GM12878 (cell line): ENCODE results near the gene NTM. TPM values are rescaled to one million over a fixed set of nuclear protein-coding genes. Genes with fewer than 3 reads are reported as not detected.
A peak's percentile ranks its signal among the peaks of the same experiment; 100 is the strongest.

Experiments used
- ATAC-seq: fragments of 200-7000 bp; cut with Tn5 transposase; 3 replicates; pipeline ENCODE4 v1.9.1; 2020; ENCODE audit warnings: mild to moderate bottlenecking, moderate library complexity
- BruUV-seq: library from RNA; stranded (reverse); fragments of 400-500 nt; replicated peaks from 2 replicates; lab custom pipeline; 2021; lab: Mats Ljungman, UMichigan
- CTCF ChIA-PET: fragments of 300-600 bp; sonication (Branson Sonifier 250); formaldehyde crosslinking; extraction: SDS; loops from one replicate; lab custom pipeline; 2021; ENCODE audit warnings: inconsistent platforms; lab: Yijun Ruan, JAX
- POLR2A ChIA-PET: fragments of 350-600 bp; formaldehyde crosslinking; extraction: SDS; loops from one replicate; lab custom pipeline; 2021; ENCODE audit warnings: inconsistent platforms; lab: Charles Lee
- RAD21 ChIA-PET: fragments of 300-600 bp; sonication (Branson Sonifier 250); formaldehyde crosslinking; loops from one replicate; lab custom pipeline; 2023; ENCODE audit warnings: antibody characterized with exemption; ENCODE audit not compliant: unreplicated experiment; lab: Charles Lee
- SMC1A ChIA-PET: fragments of 300-600 bp; sonication (Branson Sonifier 250); formaldehyde crosslinking; loops from one replicate; lab custom pipeline; 2023; ENCODE audit not compliant: unreplicated experiment, uncharacterized antibody; lab: Charles Lee
- DNase-seq: peaks from one replicate; pipeline ENCODE4 v3.0.0-alpha.2; 2011; ENCODE audit warnings: low read depth, low spot score
- FAIRE-seq: peaks from 3 replicates; lab custom pipeline; 2011; peaks lifted over from hg19 to GRCh38; lab: Jason Lieb, UNC
- H2AFZ ChIP-seq: 2 replicates; pipeline ENCODE4 v1.6.0; 2011; ENCODE audit warnings: low read depth, low read length, control low read depth; ENCODE audit not compliant: control insufficient read depth
- H3K27ac ChIP-seq: 2 replicates; pipeline ENCODE4 v1.5.1; 2011; ENCODE audit warnings: control low read depth; ENCODE audit not compliant: control insufficient read depth, insufficient read depth
- H3K27me3 ChIP-seq, 2 experiments: replicated peaks in 1 of 2; 2 replicates each; pipeline versions ENCODE4 v1.6.0 to v1.6.1; 2011; ENCODE audit warnings: low read length in 1 of 2; ENCODE audit not compliant: control insufficient read depth in 2 of 2, insufficient read depth in 2 of 2
- H3K36me3 ChIP-seq, 2 experiments: 2 replicates each; pipeline ENCODE4 v1.5.1; 2011; ENCODE audit warnings: low read length in 1 of 2; ENCODE audit not compliant: control insufficient read depth in 2 of 2, insufficient read depth in 2 of 2
- H3K4me1 ChIP-seq: 2 replicates; pipeline ENCODE4 v1.6.1; 2011; ENCODE audit warnings: mild to moderate bottlenecking, low read length, moderate library complexity, mixed read lengths; ENCODE audit not compliant: control insufficient read depth, insufficient read depth
- H3K4me2 ChIP-seq: 2 replicates; pipeline ENCODE4 v1.6.0; 2011; ENCODE audit warnings: control low read depth; ENCODE audit not compliant: control insufficient read depth, insufficient read depth
- H3K4me3 ChIP-seq: fragments of 200-600 bp; sonication (generic); 2 replicates; pipeline ENCODE4 v1.5.1; 2016
- H3K79me2 ChIP-seq: 2 replicates; pipeline ENCODE4 v1.6.0; 2011; ENCODE audit warnings: low read length; ENCODE audit not compliant: control insufficient read depth, insufficient read depth
- H3K9ac ChIP-seq: 2 replicates; pipeline ENCODE4 v1.8.0; 2011; ENCODE audit warnings: low read length, control low read depth, mixed read lengths; ENCODE audit not compliant: control insufficient read depth, insufficient read depth
- H3K9me3 ChIP-seq: replicated peaks from 3 replicates; pipeline ENCODE4 v1.5.1; 2011; ENCODE audit warnings: mild to moderate bottlenecking, low read length; ENCODE audit not compliant: control insufficient read depth, insufficient read depth
- H4K20me1 ChIP-seq: 2 replicates; pipeline ENCODE4 v1.6.0; 2011; ENCODE audit not compliant: control insufficient read depth, insufficient read depth
- ASH2L ChIP-seq: fragments of 300-600, 200-600 bp; sonication (generic); IDR thresholded peaks from 2 replicates; pipeline ENCODE4 v1.6.1; 2017; ENCODE audit warnings: low read depth, mild to moderate bottlenecking, borderline replicate concordance
- CBFB ChIP-seq: IDR thresholded peaks from 2 replicates; pipeline ENCODE4 v1.6.1; 2016; ENCODE audit warnings: antibody characterized with exemption, low read depth
- E4F1 ChIP-seq: fragments of 450-650 bp; IDR thresholded peaks from 2 replicates; pipeline ENCODE4 v1.6.1; 2018; ENCODE audit warnings: borderline replicate concordance, mild to moderate bottlenecking; ENCODE audit not compliant: partially characterized antibody
- EED ChIP-seq: sonication (generic); IDR thresholded peaks from 2 replicates; pipeline ENCODE4 v1.6.1; 2016; ENCODE audit warnings: antibody characterized with exemption, low read depth
- EP300 ChIP-seq, 2 experiments: fragments of 150-350 bp in 1 of 2; IDR thresholded peaks; 2 replicates each; pipeline ENCODE4 v1.6.1; 2011 to 2012; ENCODE audit warnings: low read depth in 2 of 2, low read length in 2 of 2, borderline replicate concordance in 1 of 2, improper control_type of control experiment in 1 of 2, inconsistent platforms in 1 of 2; ENCODE audit not compliant: control insufficient read depth in 1 of 2
- HDAC2 ChIP-seq: fragments of 200-600 bp; sonication (generic); IDR thresholded peaks from 2 replicates; pipeline ENCODE4 v1.6.1; 2017
- IKZF1 ChIP-seq: fragments of 450-650 bp; conservative IDR thresholded peaks from 2 replicates; pipeline ENCODE4 v1.6.1; 2017; ENCODE audit warnings: antibody characterized with exemption, mild to moderate bottlenecking
- IKZF2 ChIP-seq, 2 experiments: fragments of 450-650 bp; IDR thresholded peaks; 2 replicates each; pipeline ENCODE4 v1.6.1; 2017; ENCODE audit warnings: mild to moderate bottlenecking in 2 of 2, moderate library complexity in 2 of 2
- MTA2 ChIP-seq: fragments of 450-650 bp; IDR thresholded peaks from 2 replicates; pipeline ENCODE4 v1.6.1; 2016; ENCODE audit warnings: low read depth, mild to moderate bottlenecking, moderate library complexity
- PBX3 ChIP-seq: IDR thresholded peaks from 2 replicates; pipeline ENCODE4 v1.6.1; 2011; ENCODE audit warnings: mild to moderate bottlenecking, low read depth, low read length, moderate library complexity; ENCODE audit not compliant: insufficient replicate concordance
- PML ChIP-seq: IDR thresholded peaks from 2 replicates; pipeline ENCODE4 v1.6.1; 2012; ENCODE audit warnings: low read length, inconsistent platforms
- RAD21 ChIP-seq: IDR thresholded peaks from 2 replicates; pipeline ENCODE4 v1.6.1; 2011; ENCODE audit warnings: mild to moderate bottlenecking, low read depth, low read length, moderate library complexity; ENCODE audit not compliant: insufficient read depth
- RUNX3 ChIP-seq: IDR thresholded peaks from 2 replicates; pipeline ENCODE4 v1.6.1; 2012; ENCODE audit warnings: low read length, inconsistent platforms
- SPI1 ChIP-seq: IDR thresholded peaks from 2 replicates; pipeline ENCODE4 v1.6.1; 2011; ENCODE audit warnings: low read depth, mild to moderate bottlenecking, low read length, moderate library complexity, borderline replicate concordance; ENCODE audit not compliant: insufficient read depth
- SREBF1 ChIP-seq: IDR thresholded peaks from 2 replicates; pipeline ENCODE4 v1.6.1; 2012; ENCODE audit warnings: mild to moderate bottlenecking, low read length
- ZNF24 ChIP-seq: fragments of 450-650 bp; IDR thresholded peaks from 2 replicates; pipeline ENCODE4 v1.6.1; 2017; ENCODE audit warnings: antibody characterized with exemption, mild to moderate bottlenecking
- ZSCAN29 ChIP-seq: fragments of 450-650 bp; IDR thresholded peaks from 2 replicates; pipeline ENCODE4 v1.6.1; 2017; ENCODE audit warnings: mild to moderate bottlenecking, moderate library complexity
- WGBS: methylation state at CpG from one replicate; pipeline ENCODE4 v1.1.6; 2016; ENCODE audit warnings: low lambda C conversion rate; ENCODE audit not compliant: insufficient replicate concordance, insufficient coverage; ENCODE audit errors: missing lambda C conversion rate; 5-methylcytosine and 5-hydroxymethylcytosine counted together
- in situ Hi-C: fragments of 300-500 bp; cut with MboI; formaldehyde crosslinking; loops from 9 replicates; pipeline ENCODE4 v1.14.3; 2018; ENCODE audit warnings: mixed read lengths
- intact Hi-C: fragments of 100-400 bp; cut with micrococcal nuclease; formaldehyde crosslinking; loops from one replicate; pipeline ENCODE4 v1.14.2; 2022; ENCODE audit not compliant: unreplicated experiment
- polyA plus RNA-seq, 11 experiments: library from polyadenylated mRNA; depleted of rRNA in 4 of 11; unstranded in 6 of 11; stranded (reverse) in 5 of 11; fragments of >200 nt; fragmentation: Nextera tagmentation in 4 of 11; fragmentation: Illumina TruSeq in 1 of 11; extraction: Ambion mirVana in 4 of 11; extraction: Trizol in 1 of 11; gene quantifications; 1 replicate in 1 of 11; 2 replicates in 10 of 11; pipeline versions ENCODE4 v1.2.1 to v1.2.3, GENCODE V29; 2011 to 2016; ENCODE audit warnings: inconsistent platforms in 2 of 11, missing spikeins in 2 of 11, low read depth in 1 of 11
- total RNA-seq, 4 experiments: library from RNA; depleted of rRNA in 3 of 4; stranded (reverse); fragments of >200 nt in 3 of 4; fragmentation: Illumina TruSeq in 1 of 4; extraction: Trizol in 1 of 4; gene quantifications; 2 replicates each; pipeline versions ENCODE4 v1.2.1 to v1.2.3, GENCODE V29; 2013 to 2021

NTM gene
- total and polyA plus RNA-seq, 10 of the 15 experiments (the other 5 are each of a cell fraction or from before 2014, with no cell fraction given), result not detected

GRCh38 chr11:132335311-132335710, 964.9 kb downstream of the NTM start (continued):
- no peak for TF ChIP-seq E4F1
- no peak for TF ChIP-seq CBFB
- no peak for TF ChIP-seq EP300 (IDR thresholded peaks at IDR 0.05; ENCODE audit: borderline replicate concordance in 1 of 2, control insufficient read depth in 1 of 2, low read depth in 2 of 2, low read length in 2 of 2)
- no peak for TF ChIP-seq PBX3
- TF ChIP-seq, all 136 proteins: peak for 0

- no peak for FAIRE-seq
- WGBS, result 60% methylated on average over 12 of the region's 12 CpGs
- H2AFZ ChIP-seq, result no peak overlapping the region
- peak; percentile 17 to 44; a peak in 3 of 4 replicates for TF ChIP-seq IKZF2 (IDR thresholded peaks at IDR 0.05)
- TF ChIP-seq EED, result peak; percentile 83
- no peak for TF ChIP-seq PML
- TF ChIP-seq ZNF24, result no peak
- no peak for TF ChIP-seq RAD21
- TF ChIP-seq IKZF1, result 0 out of 2 replicates have a peak, but pooled peaks have one; percentile 22
- TF ChIP-seq RUNX3, result peak; percentile 73
- no peak for TF ChIP-seq ASH2L
- no peak for TF ChIP-seq SREBF1
- no peak for TF ChIP-seq ZSCAN29
- no peak for TF ChIP-seq HDAC2
- TF ChIP-seq SPI1, result peak; percentile 78; the same call in 1 of the 2 replicates
- TF ChIP-seq MTA2, result no peak
Measured at GRCh38 chr11:132336781-132337535, 966.5 kb downstream of the NTM start.

More at GRCh38 chr11:132336781-132337535, 966.5 kb downstream of the NTM start:
- peak; percentile 52 for ATAC-seq
- Histone ChIP-seq H3K4me1 (peaks cover 11% of the 10 kb centered on the region), H3K9ac (no peak overlapping the region), H3K4me3 (no peak overlapping the region), H3K4me2 (no peak overlapping the region; the same call in 1 of the 2 replicates), H3K36me3 (no peaks in the 10 kb centered on the region), H3K79me2 (no peaks in the 10 kb centered on the region), H3K27me3 (no peaks in the 10 kb centered on the region), H4K20me1 (no peaks in the 10 kb centered on the region), H3K9me3 (no peaks in the 10 kb centered on the region), H3K27ac (no peak overlapping the region)
- POLR2A ChIA-PET, result interaction anchor here (0.7 kb wide), 1 partner anchor 86 kb away, joined by 3 read pairs; no protein-coding TSS in a partner anchor
- RAD21 ChIA-PET, result no interaction called here
- in situ Hi-C loops (no loop called here), intact Hi-C loops (no loop called here)
- SMC1A ChIA-PET, result interaction anchor here (0.8 to 1.4 kb wide), 2 partner anchors 12 to 14 kb away, joined by 3 read pairs; no protein-coding TSS in a partner anchor
- DNase-seq, result no peak
- CTCF ChIA-PET, result interaction anchor here (3.7 kb wide), 1 partner anchor 24 kb away, joined by 18 read pairs; no protein-coding TSS in a partner anchor
- BruUV-seq, result no TSS peak
